ENCODE results near the gene NOS1AP.

Gene NOS1AP

GRCh38 chr1:162271972-162272371, 202.5 kb downstream of the NOS1AP start:
- DNase-seq: no peak

GRCh38 chr1:162272419-162272818, 202.9 kb downstream of the NOS1AP start:
- DNase-seq: no peak

GRCh38 chr1:162275622-162276175, 206.2 kb downstream of the NOS1AP start:
- no peak for DNase-seq

DNA sequence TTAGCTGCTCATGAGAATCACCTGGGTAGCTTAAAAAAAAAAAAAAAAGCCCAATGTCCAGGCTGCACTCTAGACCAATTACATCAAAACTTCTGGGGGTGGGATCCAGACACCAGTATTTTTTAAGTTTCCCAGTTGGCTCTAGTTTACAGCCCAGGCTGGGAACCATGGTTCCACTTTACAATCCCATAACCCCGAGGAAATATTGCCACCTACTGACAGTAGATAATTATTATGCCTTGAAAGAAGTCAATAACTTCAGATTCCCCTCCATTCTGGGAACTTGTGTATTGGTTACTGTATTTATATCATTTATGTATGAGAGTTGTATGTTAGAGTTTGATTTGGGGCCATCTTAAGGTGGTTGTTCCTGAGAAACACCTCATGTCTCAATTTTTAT, 207.0 kb downstream of the NOS1AP start:
- DNase-seq: peak; percentile 8

- DNase-seq: no peak
Measured at GRCh38 chr1:162279136-162279498, 209.6 kb downstream of the NOS1AP start.

- DNase-seq: no peak
Measured at GRCh38 chr1:162281426-162281825, 211.9 kb downstream of the NOS1AP start.

- no peak for DNase-seq
Measured at GRCh38 chr1:162283657-162284056, 214.2 kb downstream of the NOS1AP start.

GRCh38 chr1:162284206-162284955, 214.9 kb downstream of the NOS1AP start:
- DNase-seq: no peak

- DNase-seq: no peak
Measured at GRCh38 chr1:162285149-162285561, 215.7 kb downstream of the NOS1AP start.

- no peak for DNase-seq
Measured at GRCh38 chr1:162291000-162291399, 221.5 kb downstream of the NOS1AP start.

- DNase-seq: no peak
Measured at GRCh38 chr1:162292422-162292849, 222.9 kb downstream of the NOS1AP start.

DNA sequence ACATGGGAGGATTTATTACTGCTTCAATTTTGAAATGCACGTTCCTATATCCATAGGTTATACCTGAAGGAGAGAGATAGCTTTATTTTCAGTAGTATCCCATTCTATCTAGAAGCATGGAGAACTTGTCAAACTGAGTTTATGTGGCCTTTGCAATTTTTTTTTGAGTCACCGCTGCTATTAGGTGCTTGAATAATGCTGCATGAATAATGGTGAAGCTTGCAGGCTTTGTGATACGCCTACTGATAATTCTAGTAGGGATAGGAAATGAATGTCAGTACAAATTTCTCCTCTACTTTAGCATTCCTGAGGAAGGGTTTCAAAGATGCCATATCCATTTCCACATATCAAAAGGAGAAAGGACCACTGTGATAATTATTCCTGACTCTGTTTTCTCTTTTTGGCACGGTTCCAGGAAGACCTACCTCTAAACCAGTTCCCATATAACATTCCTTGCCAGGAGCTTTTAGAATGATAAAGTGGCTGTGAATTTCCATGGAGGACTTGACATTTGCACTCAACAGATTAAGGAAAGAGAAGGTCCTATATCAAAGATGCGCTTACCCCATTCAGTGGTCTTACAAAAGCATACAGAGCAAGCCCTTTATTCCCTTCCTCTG, 223.7 kb downstream of the NOS1AP start:
- no peak for DNase-seq

DNA sequence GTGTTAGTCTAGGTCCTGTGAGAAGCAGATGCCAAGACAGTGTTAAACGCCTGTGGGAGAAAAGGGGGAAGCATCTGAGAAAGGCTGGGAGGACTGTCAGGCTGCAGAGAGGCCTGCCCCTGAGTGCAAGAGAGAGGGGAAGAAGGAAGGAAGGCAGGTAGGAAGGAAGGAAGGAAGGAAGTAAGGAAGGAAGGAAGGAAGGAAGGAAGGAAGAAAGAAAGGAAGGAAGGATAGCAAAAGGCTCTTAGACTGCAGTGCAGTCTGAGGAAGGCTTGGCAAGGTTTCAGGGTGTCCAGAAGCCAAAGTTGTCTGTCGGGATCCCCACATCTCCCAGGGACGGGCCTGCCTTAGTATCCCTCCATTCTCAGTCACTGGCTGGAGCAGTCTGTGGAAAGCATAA, 224.5 kb downstream of the NOS1AP start:
- no peak for DNase-seq

DNA sequence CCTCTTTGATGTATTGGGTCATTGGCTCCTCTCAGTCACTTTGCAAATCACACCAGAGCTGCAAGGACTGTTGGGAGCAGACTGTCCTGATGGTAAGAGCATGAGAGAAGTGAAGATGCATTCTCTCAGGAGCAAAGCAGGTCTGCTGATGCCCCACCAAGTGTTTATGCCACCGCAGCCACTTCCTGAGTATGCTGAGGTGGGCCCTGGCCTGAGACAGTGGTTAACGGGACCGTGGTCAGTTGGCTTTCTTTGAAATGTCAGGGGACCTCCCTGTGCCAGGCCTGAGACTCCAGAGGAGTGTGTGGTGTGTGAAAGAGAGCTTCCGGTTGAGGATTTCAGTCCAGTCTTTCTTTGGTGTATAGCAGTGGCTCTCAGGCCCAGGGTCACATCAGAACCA, 227.7 kb downstream of the NOS1AP start:
- no peak for DNase-seq

DNA sequence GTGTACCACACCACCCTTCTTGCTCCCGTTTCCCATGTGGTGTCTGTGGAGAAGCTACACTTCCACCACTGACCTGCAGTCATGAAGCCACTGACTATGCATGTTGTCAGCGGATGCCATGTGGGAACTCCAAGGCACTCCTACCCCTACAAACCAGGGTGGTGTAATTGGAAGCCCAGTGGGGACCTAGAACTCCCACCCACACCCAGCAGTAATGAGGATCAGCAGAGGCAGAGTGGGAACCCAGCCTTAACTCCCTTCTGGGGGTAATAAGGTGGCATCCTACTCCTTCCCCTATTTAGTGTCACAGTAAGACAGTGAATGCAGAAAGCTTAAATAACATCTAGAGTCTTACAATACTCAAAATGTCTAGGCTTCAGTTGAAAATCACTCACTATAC, 228.8 kb downstream of the NOS1AP start:
- DNase-seq: no peak

GRCh38 chr1:162299018-162299417, 229.5 kb downstream of the NOS1AP start:
- DNase-seq: no peak

GRCh38 chr1:162300057-162300917, 230.8 kb downstream of the NOS1AP start:
- DNase-seq: no peak

DNA sequence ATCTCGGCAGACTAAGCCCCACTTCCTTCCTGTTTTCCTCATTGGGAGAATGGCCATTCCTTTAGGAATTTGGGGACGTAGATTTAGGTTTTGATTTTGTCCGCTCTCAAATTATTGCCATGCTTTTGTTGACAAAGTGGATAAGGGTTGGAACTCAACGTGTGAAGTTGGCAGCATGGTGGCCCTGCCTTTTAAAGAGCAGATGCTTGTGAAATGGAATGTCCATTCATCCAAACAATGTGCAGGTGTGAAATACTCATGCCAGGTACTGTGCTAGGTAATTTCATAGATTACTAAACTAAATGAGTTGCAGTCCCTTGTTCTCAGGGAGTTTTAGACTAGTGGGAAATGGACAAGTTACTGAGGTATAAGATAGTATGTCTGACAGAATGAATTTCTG, 232.2 kb downstream of the NOS1AP start:
- DNase-seq: no peak

- no peak for DNase-seq
Measured at GRCh38 chr1:162302306-162303003, 233.0 kb downstream of the NOS1AP start.

DNA sequence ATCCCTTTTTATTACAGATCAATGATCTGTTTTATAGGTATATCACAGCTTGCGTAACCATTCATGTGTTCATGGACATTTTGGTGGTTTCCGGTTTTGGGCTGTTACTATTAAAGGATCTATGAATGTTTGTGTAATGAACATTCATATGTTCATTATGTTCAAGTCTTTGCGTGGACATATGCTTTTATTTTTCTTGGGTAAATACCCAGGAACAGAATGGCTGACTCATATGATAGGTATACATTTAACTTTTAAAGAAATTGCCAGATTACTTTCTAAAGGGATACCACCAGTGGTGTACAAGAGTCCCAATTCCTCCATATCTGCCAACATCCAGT, 233.5 kb downstream of the NOS1AP start:
- no peak for DNase-seq

GRCh38 chr1:162304736-162305135, 235.2 kb downstream of the NOS1AP start:
- no peak for DNase-seq

GRCh38 chr1:162305969-162306368, 236.5 kb downstream of the NOS1AP start:
- no peak for DNase-seq

DNA sequence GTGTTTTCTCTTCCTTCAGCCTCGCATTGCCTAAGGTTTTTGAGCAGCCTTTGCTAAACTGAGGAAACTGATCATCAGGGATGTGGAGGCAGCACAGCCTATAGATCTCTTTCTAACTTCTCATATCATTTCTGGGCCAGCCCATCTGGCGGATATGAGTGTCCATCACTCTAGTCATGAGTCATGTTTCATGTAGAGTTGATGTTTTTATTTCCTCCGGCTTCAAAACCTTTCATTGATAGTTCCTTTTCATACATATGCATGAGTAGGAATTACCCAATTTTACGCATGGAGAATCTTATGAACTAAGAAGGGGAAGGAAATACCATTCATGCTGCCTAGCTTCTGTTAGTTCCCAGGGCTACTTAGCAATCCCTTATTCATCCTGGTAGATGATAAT, 240.8 kb downstream of the NOS1AP start:
- DNase-seq: no peak

Measured in NCI-H2171 (cell line).